ELF-1 (cell line): ENCODE data around the gene OR11G2.
"Not testable (repeated sequence)": the region's sequence is repeated elsewhere in the genome, so short reads cannot be mapped to it uniquely, and the experiment has no call there.

ENCODE experiments used
- DNase-seq: peaks from one replicate; pipeline ENCODE4 v3.0.0-alpha.2; 2016; ENCODE audit warnings: low read depth, low spot score

Gene OR11G2

GRCh38 chr14:20223410-20223809 is 32.7 kb downstream of the OR11G2 start, which contains the start of gene OR11H6:
Gene OR11H6, plus strand, starts transcription at chr14:20223710. Its CDS starts 0 bp downstream, at chr14:20223710.
- no peak for DNase-seq

GRCh38 chr14:20228681-20229080 is 38.0 kb downstream of the OR11G2 start, which contains the start of gene OR11H7:
Gene OR11H7, plus strand, starts transcription at chr14:20228981.
- no peak for DNase-seq

DNA sequence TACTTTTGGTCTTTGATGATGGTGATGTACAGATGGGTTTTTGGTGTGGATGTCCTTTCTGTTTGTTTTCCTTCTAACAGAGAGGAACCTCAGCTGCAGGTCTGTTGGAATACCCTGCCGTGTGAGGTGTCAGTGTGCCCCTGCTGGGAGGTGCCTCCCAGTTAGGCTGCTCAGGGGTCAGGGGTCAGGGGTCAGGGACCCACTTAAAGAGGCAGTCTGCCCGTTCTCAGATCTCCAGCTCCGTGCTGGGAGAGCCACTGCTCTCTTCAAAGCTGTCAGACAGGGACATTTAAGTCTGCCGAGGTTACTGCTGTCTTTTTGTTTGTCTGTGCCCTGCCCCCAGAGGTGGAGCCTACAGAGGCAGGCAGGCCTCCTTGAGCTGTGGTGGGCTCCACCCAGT is 44.7 kb downstream of the OR11G2 start:
- not testable (repeated sequence) for DNase-seq

GRCh38 chr14:20247646-20248246 is 57.0 kb downstream of the OR11G2 start:
- DNase-seq: no peak
